HG03460 (cell line): ENCODE data around the gene SDR9C7.
"Not testable (repeated sequence)": the region's sequence is repeated elsewhere in the genome, so short reads cannot be mapped to it uniquely, and the experiment has no call there.

Experiments used
- ATAC-seq: cut with Tn5 transposase; IDR thresholded peaks from one replicate; pipeline ENCODE4 v1.9.1; 2021; ENCODE audit not compliant: unreplicated experiment

SDR9C7 gene

DNA sequence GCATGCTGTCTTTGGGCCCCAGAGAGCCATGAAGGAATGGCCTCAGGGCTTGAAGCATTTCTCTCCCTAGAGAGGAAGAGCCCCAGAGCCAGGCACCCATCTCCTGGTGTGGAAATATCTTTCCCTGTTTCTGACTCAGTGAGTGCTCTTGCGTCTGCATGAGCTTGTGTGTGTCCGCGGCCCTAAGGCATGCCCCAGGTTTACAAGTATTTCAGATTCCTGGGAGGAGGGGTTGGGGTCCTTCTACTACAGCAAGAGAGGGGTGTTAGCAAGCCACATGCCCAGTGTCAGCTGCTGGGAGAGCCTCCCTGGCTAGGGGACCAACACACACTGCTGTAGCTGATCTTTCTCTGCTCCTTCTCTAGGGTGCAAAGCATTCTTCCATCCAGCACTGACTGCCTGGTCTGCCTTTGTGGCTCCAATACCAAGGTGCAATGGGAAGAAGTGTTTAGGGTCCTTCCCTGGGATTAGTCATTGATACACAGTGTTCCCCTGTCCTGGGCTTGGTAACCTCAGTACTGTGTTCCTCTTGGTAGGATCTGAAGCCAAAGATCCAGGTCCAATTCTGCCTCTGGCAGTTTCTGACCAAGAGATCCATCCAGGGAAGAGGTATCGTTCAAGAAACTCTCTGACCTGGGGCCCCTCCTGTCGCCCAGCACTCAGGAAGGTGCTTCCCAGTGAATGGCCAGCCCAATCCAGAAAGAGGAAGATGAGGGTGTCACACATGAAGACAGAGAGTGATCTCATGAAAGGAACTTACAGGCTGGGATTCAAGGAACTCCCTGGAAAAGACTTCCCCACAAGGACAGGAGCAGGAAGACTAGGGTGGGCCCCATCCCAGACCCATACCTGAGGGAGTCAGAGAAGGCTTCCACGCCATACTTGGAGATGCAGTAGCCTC lies 20.1 kb upstream of the SDR9C7 start:
- ATAC-seq = no peak

DNA sequence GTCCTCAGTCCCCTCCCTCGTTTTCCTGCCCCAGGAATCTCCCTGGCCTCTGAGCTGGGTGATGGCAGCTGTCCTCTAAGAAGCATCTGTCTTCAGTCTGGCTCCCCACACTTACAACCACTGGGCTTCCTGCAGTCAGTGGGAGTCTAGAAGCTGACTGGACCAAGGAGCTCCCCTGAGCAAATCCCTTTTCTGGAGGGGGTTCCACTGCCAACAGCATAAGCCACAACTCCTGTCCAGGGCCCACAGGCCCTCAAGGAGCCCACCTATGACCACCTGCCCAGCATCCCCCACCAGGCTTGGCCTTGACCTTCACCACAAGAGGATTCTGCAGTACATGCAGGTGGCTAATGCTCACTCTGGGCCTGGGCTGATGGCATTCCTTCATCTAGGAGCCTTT lies 19.1 kb upstream of the SDR9C7 start:
- ATAC-seq = no peak

DNA sequence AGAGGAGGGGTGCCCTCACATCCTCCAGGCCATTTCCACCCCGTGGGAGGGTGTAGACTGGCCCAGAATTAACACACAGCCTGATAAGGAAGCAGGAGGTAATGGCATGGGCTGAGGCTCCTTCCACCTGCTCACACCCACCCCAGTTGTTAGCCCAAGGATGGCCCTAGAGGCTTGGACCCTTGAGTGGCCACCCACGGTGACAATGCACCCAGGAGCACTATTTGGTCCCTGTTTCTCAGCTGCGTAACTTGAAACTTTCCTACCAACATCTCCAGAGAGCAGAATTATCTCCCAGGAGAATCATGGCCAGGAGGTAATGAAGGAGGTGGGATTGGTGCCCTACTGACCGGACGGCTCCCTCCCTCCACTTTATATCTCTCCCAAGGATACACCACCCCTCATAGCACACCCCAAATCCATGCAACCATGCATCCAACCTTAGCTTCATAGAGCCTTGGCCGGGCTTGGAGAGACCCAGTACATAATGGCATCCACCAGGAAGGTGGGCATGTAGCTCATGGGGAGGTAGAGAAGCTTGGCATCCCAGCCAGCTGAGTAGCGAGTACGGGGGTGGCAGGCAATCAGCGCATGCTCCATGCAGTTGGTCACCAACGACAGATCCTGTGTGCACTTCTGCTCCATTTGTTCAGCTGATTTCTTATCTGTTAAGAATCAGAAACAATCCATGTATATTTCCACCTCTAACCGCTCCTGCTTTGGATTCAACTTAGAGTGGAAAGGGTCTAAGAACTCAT lies 17.6 kb upstream of the SDR9C7 start:
- ATAC-seq = no peak

DNA sequence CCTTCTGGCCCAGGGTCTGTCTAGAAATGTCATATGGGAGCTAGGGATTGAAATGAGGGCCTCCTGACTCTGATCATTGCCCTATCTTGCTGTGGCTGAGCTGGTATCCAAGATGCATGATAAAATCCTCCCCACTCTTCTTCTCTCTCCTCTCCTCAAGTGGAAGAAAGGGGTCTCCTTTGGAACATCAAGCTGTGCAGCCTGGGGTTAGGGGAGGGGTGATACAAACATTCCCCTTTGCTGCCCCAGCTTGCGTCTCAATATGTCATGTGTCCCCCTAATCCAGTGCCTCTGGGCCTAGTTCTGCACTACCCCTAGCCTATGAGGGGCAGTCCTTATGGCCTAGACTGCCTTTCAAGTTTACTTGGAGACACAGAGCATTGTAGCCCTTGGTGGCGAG lies 14.7 kb upstream of the SDR9C7 start:
- no peak for ATAC-seq

DNA sequence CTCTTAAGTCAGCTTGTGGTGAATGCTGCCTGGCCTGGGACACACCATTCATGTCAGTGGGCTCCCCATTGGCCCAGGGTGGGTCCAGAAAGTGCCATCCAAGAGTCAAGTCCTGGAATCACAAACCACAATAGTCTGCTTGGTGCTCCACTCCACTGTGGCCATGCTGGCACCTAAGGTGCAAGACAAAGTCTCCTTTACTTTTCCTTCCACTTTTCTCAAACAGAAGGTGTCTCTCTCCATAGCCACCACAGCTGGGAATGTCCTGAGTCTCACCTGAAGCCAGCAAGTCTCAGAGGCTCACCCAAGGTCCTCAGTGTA lies 14.2 kb upstream of the SDR9C7 start:
- no peak for ATAC-seq

DNA sequence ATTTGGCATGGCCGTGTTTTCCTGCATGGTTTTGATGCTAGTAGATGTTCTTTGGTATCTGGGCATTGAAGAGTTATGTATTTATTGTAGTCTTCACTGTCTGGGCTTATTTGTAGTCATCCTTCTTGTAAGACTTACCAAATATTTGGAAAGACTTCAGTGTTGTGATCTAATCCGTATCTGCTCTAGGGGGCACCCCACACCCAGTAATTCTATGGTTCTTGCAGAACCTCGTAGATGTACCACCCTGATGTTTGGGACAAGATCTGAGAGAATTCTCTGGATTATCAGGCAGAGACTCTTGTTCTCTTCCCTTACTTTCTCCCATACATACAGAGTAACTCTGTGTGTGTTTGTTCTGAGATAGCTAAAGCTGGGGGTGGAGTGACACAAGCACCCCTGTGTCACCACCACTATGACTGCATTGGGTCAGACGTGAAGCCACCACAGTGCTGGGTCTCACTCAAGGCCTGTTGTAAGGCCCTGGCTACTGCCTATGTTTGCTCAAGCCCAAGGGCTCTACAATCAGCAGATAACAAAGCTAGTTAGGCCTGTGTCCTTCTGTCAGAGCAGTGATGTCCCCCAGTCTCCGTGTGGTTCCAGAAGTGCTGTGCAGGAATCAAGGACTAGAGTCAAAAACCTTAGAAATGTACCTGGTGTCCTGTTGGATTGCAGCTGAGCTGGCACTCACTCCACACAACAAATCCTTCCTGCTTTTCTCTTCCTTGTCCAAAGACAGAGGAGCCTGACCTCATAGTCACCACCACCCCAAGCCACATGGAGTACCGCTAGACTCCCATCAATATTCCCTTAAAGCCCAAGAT lies 13.6 kb upstream of the SDR9C7 start:
- ATAC-seq = no peak

DNA sequence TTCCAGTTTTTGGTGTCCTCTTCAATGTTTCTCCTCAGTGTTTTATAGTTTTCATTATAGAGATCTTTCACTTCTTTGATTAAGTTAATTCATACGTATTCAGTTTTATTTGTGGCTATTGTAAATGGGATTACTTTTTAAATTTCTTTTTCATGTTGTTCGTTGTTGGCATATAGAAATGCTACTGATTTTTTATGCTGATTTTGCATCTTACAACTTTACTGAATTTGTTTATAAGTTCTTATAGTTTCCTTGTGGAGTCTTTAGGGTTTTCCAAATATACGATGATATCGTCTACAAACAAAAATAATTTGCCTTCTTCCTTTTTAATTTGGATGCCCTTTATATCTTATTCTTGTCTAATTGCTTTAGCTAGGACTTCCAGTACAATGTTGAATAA lies 9.7 kb upstream of the SDR9C7 start:
- no peak for ATAC-seq

DNA sequence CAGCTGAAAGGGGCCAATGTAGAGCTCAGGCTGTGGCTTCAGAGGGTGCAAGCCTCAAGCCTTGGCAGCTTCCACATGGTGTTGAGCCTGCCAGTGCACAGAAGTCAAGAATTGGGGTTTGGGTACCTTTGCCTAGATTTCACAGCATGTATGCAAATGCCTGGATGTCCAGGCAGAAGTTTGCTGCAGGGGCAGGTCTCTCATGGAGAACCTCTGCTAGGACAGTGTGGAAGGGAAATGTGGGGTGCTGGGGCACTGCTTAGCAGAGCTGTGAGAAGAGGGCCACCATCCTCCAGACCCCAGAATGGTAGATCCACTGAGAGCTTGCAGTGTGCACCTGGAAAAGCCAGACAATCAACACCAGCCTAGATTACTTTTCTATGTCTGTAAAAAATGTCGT lies 9.2 kb upstream of the SDR9C7 start:
- ATAC-seq = not testable (repeated sequence)

DNA sequence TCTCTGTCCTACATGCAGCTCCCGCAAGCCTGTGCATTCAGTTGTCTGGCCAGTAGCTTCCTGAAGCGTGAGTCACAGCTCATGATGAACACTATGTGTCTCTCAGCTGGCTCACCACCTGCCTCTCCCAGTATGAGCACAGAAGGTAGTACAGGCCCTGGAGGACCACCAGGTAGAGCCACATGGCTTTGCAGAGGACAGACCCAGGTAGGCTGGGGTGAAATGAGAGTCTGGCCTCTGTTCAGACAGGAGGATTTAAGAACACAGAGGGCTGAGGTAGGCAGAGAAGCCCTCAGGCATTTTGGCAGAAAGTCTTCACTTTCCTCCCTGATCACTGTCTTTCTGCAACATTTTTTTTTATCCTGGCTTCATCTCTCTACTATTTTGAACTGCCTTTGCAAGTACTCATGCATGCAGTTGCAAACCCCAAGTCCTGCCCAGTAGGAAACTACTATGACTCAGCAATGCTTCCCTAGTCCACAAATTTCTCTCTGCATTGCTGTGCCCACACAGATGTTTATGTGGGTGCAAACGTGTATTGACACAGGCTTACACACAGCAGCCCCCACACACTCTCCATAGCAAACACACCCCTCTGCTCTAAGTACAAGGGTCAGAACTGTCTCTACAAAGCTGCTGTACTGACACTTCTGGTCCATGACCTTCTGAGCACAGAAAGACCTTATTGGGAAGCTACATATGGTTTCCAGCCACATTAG lies 7.2 kb upstream of the SDR9C7 start:
- no peak for ATAC-seq

DNA sequence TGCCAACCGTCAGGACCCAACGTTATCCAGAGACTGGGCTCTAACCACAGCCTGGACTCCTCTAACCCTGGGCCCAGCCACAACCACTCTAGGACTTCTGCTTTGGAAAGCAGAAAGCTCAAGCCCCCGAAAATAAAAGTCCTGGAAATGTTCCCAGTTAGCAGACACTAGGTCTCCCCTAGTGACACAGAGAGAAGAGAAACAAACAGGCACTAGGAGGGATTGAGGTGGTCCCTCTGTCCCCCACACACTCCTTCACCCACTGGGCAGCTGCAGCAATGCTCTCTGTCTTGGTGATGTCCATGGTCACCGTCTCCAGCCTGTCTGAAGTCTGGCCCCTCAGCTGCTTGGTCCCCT lies 6.7 kb upstream of the SDR9C7 start:
- ATAC-seq = not testable (repeated sequence)

DNA sequence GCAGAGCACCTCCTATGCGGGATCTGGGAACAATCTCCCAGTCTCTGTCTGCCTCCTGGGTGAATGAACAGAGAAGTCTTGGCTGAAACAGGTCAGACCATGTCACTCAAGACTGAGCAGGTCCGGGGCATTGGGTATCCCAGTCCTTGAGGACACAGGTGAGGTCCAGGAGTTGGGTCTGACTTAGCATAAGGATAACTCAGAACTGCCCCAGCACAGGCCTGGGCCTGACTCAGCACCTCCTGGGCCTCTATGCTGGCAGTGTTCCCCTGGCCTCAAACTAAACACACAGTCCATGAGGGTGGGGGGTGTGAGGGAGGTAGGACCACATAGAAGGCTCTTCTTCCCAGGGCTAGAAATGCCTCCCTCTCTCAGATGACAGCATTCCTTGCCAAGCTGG lies 1.5 kb upstream of the SDR9C7 start:
- ATAC-seq = no peak

DNA sequence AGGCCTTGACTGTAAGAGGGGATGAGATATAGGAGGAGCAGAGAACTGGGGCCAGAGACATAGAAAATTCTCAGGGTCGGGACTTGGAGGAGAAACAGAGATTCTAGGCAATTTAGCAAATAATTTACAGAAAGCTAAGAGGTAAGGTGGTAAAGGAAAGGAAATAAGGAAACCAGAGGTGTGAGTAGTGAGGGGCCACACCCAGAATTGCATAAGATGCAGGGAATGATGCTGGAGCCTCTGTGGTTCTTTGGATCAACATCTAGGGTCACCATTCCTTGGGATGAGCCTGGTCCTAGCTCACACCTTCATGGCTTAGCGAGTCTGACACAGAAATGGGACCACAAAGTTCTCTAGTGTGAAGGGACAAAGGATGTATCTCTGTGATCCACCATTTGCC lies 949 bp upstream of the SDR9C7 start:
- no peak for ATAC-seq

DNA sequence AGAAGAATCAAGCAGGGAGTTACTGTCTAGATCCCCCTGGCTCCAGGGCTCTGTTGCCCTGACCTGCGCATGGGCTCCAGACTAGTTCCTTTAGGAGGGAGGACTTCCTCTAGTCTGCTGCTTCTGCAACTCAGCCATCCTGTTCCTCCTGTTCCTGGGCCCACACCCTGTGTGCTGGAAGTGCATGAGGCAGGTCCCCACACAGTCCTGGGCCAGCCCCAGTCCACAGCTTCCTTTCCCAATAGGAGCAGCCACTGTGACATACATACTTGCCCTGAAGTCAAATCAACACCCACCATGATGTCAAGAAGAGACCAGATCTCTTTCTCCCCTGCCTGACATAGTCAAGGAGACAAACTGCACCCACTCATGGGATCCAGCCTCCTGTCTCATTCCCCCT lies 1.3 kb downstream of the SDR9C7 start:
- no peak for ATAC-seq

DNA sequence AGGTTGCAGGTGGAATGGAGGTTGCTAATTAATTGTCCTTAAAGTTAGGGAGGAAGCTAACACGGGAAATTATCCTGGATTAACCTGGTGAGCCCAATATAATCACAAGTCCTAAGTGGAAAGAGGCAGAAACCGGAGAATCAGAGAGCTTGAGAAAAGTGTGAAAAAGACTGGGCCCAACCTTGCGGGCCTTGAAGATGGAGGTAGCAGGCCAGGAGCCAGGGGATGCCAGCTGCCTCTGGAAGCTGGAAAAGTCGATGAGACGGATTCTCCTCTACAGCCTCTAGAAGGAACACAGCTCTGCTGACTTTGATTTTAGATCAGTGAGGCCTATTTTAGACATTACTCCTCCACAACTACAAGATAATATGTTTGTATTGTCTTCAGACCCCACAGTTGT lies 2.1 kb downstream of the SDR9C7 start:
- no peak for ATAC-seq

DNA sequence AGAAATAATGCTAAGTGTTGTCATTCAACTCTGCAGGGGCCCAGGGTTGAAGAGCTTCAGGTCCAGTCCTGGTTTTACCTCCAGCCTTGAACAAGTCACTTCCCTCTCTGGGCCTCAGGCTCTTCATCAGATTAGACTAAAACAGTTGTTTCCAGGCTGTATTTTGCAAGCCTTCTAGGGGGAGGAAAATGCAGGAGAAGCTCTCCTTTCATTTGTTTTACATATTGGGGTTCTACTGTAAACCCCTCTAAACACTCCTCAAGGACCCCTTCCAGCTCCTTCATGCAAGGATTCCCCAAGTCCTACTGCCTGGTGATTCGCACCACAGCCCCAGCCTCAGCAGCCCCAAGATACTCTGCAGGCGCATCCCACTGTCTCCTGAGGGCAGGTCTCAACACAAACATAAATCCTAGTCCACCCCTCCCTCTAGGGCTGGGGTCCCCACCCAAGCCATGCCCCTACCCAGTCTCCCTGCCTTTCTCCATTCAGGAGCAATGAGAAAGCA lies 2.7 kb downstream of the SDR9C7 start:
- no peak for ATAC-seq

DNA sequence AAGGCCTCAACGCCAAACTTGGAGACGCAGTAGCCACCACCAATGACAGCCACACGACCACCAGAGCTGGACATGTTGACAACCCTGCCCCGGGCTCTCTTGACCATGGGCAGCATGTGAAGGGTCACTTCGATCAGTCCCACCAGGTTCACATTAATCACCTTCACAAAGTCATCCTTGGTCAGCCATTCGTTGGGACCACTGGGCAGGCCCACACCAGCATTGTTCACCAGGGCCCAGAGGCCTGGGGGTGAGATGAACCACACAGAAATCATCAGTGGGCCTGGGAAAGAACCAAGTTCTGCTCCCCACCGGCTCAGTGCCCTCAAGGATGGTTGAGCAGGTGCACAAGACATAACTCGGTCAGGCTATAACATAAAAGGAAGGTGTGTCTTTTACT lies 4.0 kb downstream of the SDR9C7 start:
- no peak for ATAC-seq

DNA sequence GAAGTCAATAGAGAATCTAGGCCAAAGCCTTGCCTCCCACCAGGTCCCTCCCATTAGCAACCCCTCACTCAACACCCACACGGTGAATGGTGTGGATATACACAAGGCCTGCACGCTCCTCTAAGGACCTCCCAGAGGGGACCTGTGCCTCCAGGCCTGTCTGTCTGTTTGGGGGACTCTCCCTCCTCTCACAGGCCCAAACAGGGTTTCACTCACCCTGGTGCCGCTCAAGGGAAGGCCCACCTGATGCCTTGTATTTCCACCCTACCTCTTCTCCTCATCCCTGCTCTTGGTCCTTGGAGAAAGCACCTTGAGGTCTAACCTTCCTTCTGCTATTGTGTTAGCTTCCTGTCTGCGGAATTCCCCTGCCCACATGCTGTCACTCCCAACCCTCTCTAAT lies 4.4 kb downstream of the SDR9C7 start:
- no peak for ATAC-seq

DNA sequence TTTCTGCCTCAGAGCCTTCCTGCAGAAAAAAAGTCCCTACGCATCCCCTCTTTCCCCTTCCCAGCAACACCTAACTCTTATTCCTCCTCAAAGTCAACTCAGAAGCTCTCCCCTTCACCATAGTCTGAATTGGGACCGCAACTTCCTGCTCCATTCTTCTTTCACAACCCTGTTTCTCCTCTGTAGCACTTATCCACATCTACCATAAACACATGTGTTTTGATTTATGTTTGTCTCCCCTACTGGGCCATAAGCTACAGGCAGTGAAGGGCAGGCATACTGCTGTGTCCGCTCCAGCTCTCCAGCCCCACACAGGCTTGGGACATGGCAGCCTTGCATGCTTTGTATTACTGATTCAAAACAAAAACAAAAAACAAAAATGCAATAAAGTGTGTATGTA lies 5.9 kb downstream of the SDR9C7 start:
- no peak for ATAC-seq

DNA sequence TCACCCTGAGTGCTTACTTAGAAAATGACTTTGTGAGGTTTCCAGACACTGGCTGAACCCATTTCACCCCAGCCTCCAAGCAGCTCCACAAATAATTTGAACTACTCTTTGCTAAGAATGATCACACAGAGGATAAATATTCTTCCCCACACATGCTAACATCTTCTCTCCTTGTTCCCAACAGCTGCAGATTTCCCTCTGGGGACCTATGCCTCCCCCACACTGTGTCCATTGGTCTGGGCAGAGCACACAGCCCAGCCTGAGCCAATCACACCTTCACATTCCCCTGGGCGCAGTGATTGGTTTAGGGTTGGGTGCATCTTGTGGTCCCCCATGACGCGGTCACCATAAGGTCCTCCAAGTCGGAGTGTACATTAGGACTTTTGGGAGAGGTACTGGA lies 6.9 kb downstream of the SDR9C7 start:
- ATAC-seq = no peak

DNA sequence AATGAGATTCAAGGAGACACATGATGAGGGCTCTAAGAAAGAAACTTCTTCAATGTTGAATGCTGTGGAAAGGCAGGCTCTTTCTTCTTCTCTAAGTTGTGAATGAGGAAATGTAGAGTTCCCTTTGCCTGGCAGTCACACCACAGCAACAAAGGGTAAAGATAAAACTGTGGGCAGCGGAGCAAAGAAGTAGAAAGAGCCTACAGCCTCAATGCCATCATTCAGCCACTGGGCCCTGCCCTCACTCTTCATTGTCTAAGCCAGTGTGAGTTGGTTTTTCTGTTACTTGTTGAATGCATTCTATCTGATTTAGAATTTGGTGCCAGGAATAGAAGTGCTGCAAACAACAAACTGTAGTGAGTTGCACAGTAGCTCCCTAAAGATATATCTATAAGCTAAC lies 12.2 kb downstream of the SDR9C7 start:
- no peak for ATAC-seq

DNA sequence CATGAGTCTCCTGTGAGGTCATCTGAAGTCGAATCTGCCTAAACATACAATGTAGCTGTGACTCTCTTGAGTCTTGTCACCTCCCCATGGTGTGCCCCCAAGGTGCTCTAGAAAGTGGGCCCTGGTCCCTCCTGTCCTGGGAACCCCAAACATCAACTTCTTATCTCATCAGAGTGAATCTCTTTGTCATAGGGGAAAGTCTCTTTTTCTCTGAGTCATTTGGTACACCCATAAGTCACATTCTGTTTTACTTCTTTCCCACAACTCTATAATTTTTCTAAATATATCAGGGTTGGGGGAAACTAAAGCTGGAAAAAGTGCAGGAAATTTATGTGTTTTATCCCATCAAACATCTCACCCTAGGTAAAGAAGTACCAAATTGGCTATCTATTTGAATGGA lies 12.9 kb downstream of the SDR9C7 start:
- ATAC-seq = no peak
